Measurements from ENCODE around the gene TRMT5. TPM values are rescaled to one million over a fixed set of nuclear protein-coding genes. Genes with fewer than 3 reads are reported as not detected.

The TRMT5 gene
- total and polyA plus RNA-seq, 2 donors (not counting 3 experiments of a cell fraction or from before 2014, with no cell fraction given), result 2.4 to 12.6 TPM

DNA sequence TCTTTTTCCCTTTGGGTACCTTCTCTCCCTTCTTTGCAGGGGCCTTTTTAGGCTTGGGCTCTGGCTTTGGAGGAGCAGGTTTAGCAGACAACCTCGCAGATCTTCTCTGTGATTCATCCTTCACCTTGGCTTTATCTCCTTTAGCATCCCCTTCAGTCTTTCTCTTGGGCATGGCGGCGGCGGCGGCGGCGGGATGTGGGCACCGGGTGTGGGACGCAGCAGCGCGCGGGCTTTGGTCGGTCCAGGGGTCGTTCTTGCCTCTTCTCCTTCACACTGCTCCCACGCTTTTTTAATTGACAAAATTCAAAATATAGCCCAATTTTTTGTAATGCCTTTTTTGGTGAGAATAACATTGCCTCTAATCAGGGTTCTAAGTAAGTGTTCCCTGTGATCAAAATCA, 8.6 kb downstream of the TRMT5 start:
- FAIRE-seq, result no peak
- H3K9me1 ChIP-seq (replicated peaks; ENCODE audit: control insufficient read depth, extremely low read depth, insufficient read depth, low read length), result peaks cover 2% of the 10 kb centered on the region
- no peaks in the 10 kb centered on the region for H4K20me1 ChIP-seq (replicated peaks; ENCODE audit: control insufficient read depth, extremely low read depth, insufficient read depth, low read length)
- H3K79me2 ChIP-seq (ENCODE audit: control insufficient read depth, insufficient read depth, low read length), result no peaks in the 10 kb centered on the region
- no peaks in the 10 kb centered on the region for H3K9me3 ChIP-seq (replicated peaks; ENCODE audit: control insufficient read depth, insufficient read depth, low read length)
- no peak overlapping the region for H3K4me3 ChIP-seq (replicated peaks in 1 of 3; ENCODE audit: insufficient read depth in 1 of 3, low read depth in 1 of 3, low read length in 3 of 3)
- no peak for DNase-seq (ENCODE audit: low read depth, low spot score)
- BruUV-seq (replicated peaks), result no TSS peak
- ChIA-PET CTCF (no interaction called here), POLR2A (no interaction called here)
- H2AFZ ChIP-seq (ENCODE audit: low read depth, low read length), result no peak overlapping the region
- no peak overlapping the region for H3K4me2 ChIP-seq (ENCODE audit: insufficient read depth, low read length)
- dilution Hi-C loops (cut with MboI; ENCODE audit: extremely low pct_ligation_motif_present, low sequenced_read_pairs) (no loop called here), intact Hi-C loops (cut with micrococcal nuclease) (no loop called here)
- H3K36me3 ChIP-seq (ENCODE audit: control insufficient read depth in 2 of 2, extremely low read depth in 1 of 2, insufficient read depth in 2 of 2, low read length in 2 of 2), result peaks cover 2 to 7% of the 10 kb centered on the region in 2 experiments
- H3K9ac ChIP-seq (replicated peaks; ENCODE audit: extremely low read depth, insufficient read depth, low read length), result no peak overlapping the region
- no peaks in the 10 kb centered on the region for H3K27me3 ChIP-seq (ENCODE audit: control insufficient read depth in 2 of 2, insufficient read depth in 2 of 2, low read length in 2 of 2)
- no peaks in the 10 kb centered on the region for H3K4me1 ChIP-seq (ENCODE audit: control insufficient read depth, extremely low read depth, insufficient read depth, low read length)
- no peak overlapping the region for H3K27ac ChIP-seq (ENCODE audit: insufficient read depth, low read depth, low read length)
- TF ChIP-seq JUN (IDR thresholded peaks at IDR 0.05; ENCODE audit: borderline replicate concordance, insufficient read depth, insufficient read length, low read depth) (no peak), MAX (IDR thresholded peaks at IDR 0.05; ENCODE audit: insufficient read depth, insufficient read length) (no peak), CTCF (IDR thresholded peaks at IDR 0.05; ENCODE audit: extremely low read depth in 1 of 2, insufficient read depth in 1 of 2, low read depth in 1 of 2, low read length in 2 of 2) (no peak), FOS (IDR thresholded peaks at IDR 0.05; ENCODE audit: borderline replicate concordance, insufficient read depth, low read length) (no peak), POLR2A (IDR thresholded peaks at IDR 0.05; ENCODE audit: low read depth, low read length) (no peak), MYC (IDR thresholded peaks at IDR 0.05; ENCODE audit: low read depth, low read length) (no peak), POLR2AphosphoS5 (IDR thresholded peaks at IDR 0.05; ENCODE audit: insufficient read depth, low read depth, low read length) (no peak), GATA2 (IDR thresholded peaks at IDR 0.05; ENCODE audit: insufficient read depth, insufficient read length, low read depth, low read length) (no peak), EZH2 (IDR thresholded peaks at IDR 0.05; ENCODE audit: borderline replicate concordance, low read depth, low read length, severe bottlenecking) (no peak)

All from endothelial cell of umbilical vein (primary cell).